ENCODE results near the gene PGAM2. TPM values are rescaled to one million over a fixed set of nuclear protein-coding genes. Genes with fewer than 3 reads are reported as not detected.

Gene PGAM2
- total RNA-seq, 1 experiment from 2014 or later = not detected

- DNase-seq (ENCODE audit: low read depth, low spot score) = no peak
- in situ Hi-C loops (cut with HindIII; ENCODE audit: low pct_unique_long_range_greater_than_20kb, low sequenced_read_pairs) = no loop called here
These were observed 39.7 kb upstream of the PGAM2 start for GRCh38 chr7:44104860-44105771.

DNA sequence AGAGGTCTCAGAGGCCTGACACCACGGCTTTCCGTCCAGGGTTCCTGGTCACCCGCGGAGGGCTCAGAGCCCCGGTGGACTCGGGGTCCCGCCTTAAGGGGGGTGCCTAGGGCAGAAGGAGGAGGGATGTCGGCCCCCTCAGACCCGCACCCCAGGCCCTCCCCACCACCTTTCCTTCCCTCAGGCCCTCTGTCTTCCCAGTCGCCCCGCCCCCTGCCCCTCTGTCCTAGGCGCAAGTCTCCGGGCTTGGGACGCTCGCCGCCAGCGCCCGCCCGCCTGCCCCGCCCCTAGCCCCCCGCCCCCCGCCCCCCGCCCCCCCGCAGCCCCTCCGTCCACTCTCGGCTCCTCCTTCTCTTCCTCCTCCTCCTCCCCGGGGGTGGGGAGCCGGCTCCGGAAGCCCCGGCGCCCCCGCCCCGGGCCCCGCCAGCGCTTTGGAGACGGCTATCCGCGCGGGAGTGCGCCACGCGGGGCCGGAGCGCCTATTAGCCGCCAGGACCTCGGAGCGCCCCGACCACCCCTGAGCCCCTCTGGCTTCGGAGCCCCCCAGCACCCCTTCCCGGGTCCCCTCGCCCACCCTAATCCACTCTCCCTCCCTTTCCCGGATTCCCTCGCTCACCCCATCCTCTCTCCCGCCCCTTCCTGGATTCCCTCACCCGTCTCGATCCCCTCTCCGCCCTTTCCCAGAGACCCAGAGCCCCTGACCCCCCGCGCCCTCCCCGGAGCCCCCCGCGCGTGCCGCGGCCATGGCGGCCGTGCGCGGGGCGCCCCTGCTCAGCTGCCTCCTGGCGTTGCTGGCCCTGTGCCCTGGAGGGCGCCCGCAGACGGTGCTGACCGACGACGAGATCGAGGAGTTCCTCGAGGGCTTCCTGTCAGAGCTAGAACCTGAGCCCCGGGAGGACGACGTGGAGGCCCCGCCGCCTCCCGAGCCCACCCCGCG, 38.8 kb upstream of the PGAM2 start, which contains the start of gene AEBP1:
TSS of gene AEBP1 (plus strand) at position 423 of the 937 bp plus-strand sequence. CDS start at position 744, 321 bp downstream.
- in situ Hi-C loops (cut with HindIII; ENCODE audit: low pct_unique_long_range_greater_than_20kb, low sequenced_read_pairs) = no loop called here
- no peak for DNase-seq (ENCODE audit: low read depth, low spot score)

DNA sequence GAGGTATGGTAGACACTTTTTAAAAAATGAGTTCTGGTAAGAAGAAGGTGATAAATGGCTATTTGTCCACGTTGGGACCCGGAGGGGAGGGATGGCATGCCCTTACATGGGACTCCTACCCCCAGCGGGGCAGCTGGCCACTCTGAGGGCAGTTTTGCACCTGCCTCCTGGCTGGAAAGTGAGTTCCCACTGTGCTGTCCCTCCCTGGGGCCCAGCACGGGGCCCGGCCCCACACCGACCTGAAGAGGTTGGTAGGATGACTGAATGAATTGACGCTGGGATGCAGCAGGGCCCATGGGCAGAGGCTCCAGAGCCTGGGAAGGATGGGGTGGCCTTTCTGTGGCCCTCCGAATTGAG, 38.2 kb upstream of the PGAM2 start:
- in situ Hi-C loops (cut with HindIII; ENCODE audit: low pct_unique_long_range_greater_than_20kb, low sequenced_read_pairs) = no loop called here
- DNase-seq (ENCODE audit: low read depth, low spot score) = no peak

GRCh38 chr7:44102846-44103565, 37.6 kb upstream of the PGAM2 start:
- DNase-seq (ENCODE audit: low read depth, low spot score) = no peak
- in situ Hi-C loops (cut with HindIII; ENCODE audit: low pct_unique_long_range_greater_than_20kb, low sequenced_read_pairs) = no loop called here

GRCh38 chr7:44101966-44102845, 36.8 kb upstream of the PGAM2 start:
- no peak for DNase-seq (ENCODE audit: low read depth, low spot score)
- in situ Hi-C loops (cut with HindIII; ENCODE audit: low pct_unique_long_range_greater_than_20kb, low sequenced_read_pairs) = no loop called here

DNA sequence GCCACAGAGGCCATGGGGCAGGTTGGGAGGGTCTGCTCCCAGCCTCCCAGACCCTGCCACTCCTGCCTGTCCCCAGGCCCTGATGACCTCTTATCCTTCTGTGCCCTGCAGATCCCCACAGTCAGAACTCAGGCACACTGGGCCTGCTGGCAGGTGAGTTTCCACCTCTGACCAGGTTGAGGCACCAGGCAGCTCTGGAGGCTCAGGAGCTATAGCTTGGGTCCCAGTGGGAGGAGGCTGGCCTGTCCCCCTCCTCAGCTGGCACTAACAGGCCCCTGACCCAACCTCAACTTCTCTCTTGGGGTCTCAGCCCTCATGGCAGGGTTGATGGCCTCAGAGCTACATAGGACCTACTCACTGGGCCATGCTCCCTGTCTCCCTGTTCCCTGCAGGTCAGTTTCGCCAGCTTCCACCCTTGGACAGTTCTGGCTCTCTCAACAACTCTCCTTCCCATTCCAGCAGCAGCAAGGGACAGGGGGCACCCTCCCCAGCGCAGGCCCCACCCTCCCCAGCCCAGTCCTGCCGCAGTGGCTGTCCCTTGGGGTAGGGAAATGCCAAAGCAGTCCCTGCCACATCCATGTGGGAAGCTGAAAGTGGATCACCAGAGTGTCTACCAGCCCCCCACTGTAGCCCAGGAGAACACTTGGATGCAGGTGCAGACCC, 36.1 kb upstream of the PGAM2 start:
- no peak for DNase-seq (ENCODE audit: low read depth, low spot score)
- in situ Hi-C loops (cut with HindIII; ENCODE audit: low pct_unique_long_range_greater_than_20kb, low sequenced_read_pairs) = no loop called here

GRCh38 chr7:44100458-44101302, 35.3 kb upstream of the PGAM2 start:
- in situ Hi-C loops (cut with HindIII; ENCODE audit: low pct_unique_long_range_greater_than_20kb, low sequenced_read_pairs) = no loop called here
- peak; percentile 51 for DNase-seq (ENCODE audit: low read depth, low spot score)

GRCh38 chr7:44099669-44100068, 34.3 kb upstream of the PGAM2 start:
- in situ Hi-C loops (cut with HindIII; ENCODE audit: low pct_unique_long_range_greater_than_20kb, low sequenced_read_pairs) = loop anchor here (25.0 kb wide), 1 partner anchor 113 kb away; the partner anchor contains the start of gene YKT6
- no peak for DNase-seq (ENCODE audit: low read depth, low spot score)

DNA sequence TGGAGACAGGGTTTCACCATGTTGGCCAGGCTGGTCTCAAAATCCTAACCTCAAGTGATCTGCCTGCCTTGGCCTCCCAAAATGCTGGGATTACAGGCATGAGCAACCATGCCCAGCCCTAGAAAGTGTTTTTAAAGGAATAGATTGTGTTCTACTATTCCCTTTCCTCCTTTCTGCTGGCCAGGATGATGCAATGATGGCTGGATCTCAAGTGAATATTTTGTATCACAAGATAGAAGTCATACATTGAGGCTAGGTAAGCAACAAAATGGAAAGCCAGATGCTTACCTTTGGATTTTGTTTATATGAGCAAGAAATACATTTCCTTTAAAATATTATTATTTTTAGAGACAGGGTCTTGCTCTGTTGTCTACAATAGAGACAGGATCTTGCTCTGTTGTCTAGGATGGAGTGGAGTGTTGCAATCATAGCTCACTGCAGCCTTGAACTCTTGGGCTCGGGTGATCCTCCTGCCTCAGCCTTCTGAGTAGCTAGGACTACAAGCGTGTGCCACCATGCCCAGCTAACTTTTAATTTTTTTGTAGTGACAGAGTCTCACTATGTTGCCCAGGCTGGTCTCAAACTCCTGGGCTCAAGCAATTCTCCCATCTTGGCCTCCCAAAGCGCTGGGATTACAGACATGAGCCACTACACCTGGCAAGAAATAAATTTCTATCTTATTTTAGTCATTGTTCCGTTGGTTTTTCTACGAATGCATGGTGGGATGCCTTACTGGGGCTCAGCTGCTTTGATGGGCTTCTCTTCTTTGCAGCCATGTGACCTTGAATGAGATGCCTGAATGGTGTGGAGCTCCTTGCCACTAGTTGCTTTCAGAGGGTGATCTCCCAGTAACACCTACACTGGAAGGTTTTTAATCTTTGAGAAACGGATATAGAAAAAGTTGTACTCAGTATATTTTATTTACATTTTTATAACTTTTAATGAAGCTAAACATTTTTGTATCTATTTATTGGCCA, 33.0 kb upstream of the PGAM2 start:
- in situ Hi-C loops (cut with HindIII; ENCODE audit: low pct_unique_long_range_greater_than_20kb, low sequenced_read_pairs) = loop anchor here (25.0 kb wide), 1 partner anchor 114 kb away; the partner anchor contains the start of gene YKT6
- DNase-seq (ENCODE audit: low read depth, low spot score) = no peak

- in situ Hi-C loops (cut with HindIII; ENCODE audit: low pct_unique_long_range_greater_than_20kb, low sequenced_read_pairs) = loop anchor here (25.0 kb wide), 1 partner anchor 115 kb away; the partner anchor contains the start of gene YKT6
- DNase-seq (ENCODE audit: low read depth, low spot score) = no peak
These were observed 31.9 kb upstream of the PGAM2 start for GRCh38 chr7:44097064-44097932.

DNA sequence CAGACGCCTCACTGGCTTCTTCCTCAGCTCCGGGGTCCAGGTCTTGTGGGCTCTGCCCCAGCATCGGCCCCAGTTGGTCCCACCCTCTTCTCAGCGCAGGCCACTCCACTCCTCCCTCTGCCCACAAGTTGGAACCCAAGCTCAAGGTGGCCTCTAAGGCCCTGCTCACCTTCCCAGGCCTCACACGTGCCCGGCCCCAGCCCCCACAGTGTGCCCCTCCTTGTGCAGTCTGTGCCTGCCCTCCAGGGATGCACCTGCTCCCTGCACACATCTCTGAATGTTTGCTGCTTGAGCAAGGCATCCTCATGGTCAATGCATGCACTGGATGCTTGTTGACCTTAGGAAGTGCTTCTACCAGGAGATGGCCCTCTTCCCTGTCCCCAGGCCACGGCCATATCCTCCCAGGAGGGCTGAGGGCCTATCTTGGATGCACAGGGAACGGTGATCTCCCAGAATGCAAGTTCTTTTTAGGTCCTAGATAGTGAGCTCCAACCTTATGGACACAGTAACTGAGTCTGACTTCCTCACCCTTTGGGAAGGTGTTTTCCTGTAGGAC, 31.0 kb upstream of the PGAM2 start:
- no peak for DNase-seq (ENCODE audit: low read depth, low spot score)
- in situ Hi-C loops (cut with HindIII; ENCODE audit: low pct_unique_long_range_greater_than_20kb, low sequenced_read_pairs) = loop anchor here (25.0 kb wide), 1 partner anchor 116 kb away; the partner anchor contains the start of gene YKT6

DNA sequence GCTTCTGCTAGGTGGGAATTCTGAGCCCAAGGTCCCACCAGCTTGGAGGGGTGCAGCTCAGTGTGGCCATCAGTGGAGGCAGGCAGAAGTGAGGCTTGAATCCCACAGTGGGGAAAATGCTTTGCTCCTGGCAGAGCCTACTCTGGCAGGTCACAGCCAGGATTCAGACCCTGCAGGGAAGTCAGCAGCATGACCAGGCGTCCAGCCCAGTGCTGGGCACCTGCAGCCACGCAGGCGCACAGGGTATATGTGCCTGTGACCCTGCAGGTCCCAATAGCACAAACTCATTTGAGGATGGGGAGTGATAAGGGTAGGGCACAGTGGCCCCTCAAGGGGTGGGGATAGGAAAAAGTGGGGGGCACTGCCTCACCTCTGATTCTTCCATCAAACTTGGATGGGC, 30.4 kb upstream of the PGAM2 start:
- in situ Hi-C loops (cut with HindIII; ENCODE audit: low pct_unique_long_range_greater_than_20kb, low sequenced_read_pairs) = loop anchor here (25.0 kb wide), 1 partner anchor 117 kb away; the partner anchor contains the start of gene YKT6
- DNase-seq (ENCODE audit: low read depth, low spot score) = no peak
